Measurements from ENCODE around the gene MEOX1.

- no peak for TF ChIP-seq CTCF (conservative IDR thresholded peaks at IDR 0.05)
- no peak for TF ChIP-seq EZH2 (IDR thresholded peaks at IDR 0.05; ENCODE audit: low read depth)
These were observed 3.6 kb upstream of the MEOX1 start for GRCh38 chr17:43665084-43665936.
